Neutrophil (primary cell): ENCODE data around the gene USP14.

Source experiments
- H3K27ac ChIP-seq: fragments of 200-600 bp; sonication (generic); 2 replicates; pipeline ENCODE4 v1.5.1; 2016; ENCODE audit warnings: mild to moderate bottlenecking, moderate library complexity
- H3K27me3 ChIP-seq: fragments of 200-600 bp; sonication (generic); 2 replicates; pipeline ENCODE4 v1.6.0; 2016; ENCODE audit warnings: mild to moderate bottlenecking
- H3K36me3 ChIP-seq: fragments of 200-600 bp; sonication (generic); 2 replicates; pipeline ENCODE4 v1.5.1; 2017
- H3K4me1 ChIP-seq, 2 experiments: fragments of 200-600 bp in 1 of 2; sonication (generic) in 1 of 2; 1 replicate in 1 of 2; 2 replicates in 1 of 2; pipeline versions ENCODE4 v1.5.1 to v1.6.1; 2013 to 2016; ENCODE audit warnings: low read depth in 1 of 2, low read length in 1 of 2, mild to moderate bottlenecking in 1 of 2, moderate library complexity in 1 of 2; ENCODE audit not compliant: control insufficient read depth in 1 of 2, insufficient read depth in 1 of 2
- H3K4me3 ChIP-seq, 2 experiments: fragments of 200-600 bp in 1 of 2; sonication (generic) in 1 of 2; 1 replicate in 1 of 2; 2 replicates in 1 of 2; pipeline ENCODE4 v1.5.1; 2013 to 2016; ENCODE audit warnings: low read depth in 1 of 2, low read length in 1 of 2, mild to moderate bottlenecking in 1 of 2, moderate library complexity in 1 of 2
- H3K9me3 ChIP-seq: fragments of 200-600 bp; sonication (generic); 2 replicates; pipeline ENCODE4 v1.5.1; 2016
- TF ChIP-seq, protein P1 (sequence below): fragments of 200-600 bp; sonication (generic); IDR thresholded peaks from 2 replicates; pipeline ENCODE4 v1.5.1; 2016; ENCODE audit warnings: antibody characterized with exemption

USP14 gene

GRCh38 chr18:210075-210474, 51.7 kb downstream of the USP14 start:
- H3K36me3 ChIP-seq, result peaks cover 62% of the 10 kb centered on the region
- TF ChIP-seq, protein P1, sequence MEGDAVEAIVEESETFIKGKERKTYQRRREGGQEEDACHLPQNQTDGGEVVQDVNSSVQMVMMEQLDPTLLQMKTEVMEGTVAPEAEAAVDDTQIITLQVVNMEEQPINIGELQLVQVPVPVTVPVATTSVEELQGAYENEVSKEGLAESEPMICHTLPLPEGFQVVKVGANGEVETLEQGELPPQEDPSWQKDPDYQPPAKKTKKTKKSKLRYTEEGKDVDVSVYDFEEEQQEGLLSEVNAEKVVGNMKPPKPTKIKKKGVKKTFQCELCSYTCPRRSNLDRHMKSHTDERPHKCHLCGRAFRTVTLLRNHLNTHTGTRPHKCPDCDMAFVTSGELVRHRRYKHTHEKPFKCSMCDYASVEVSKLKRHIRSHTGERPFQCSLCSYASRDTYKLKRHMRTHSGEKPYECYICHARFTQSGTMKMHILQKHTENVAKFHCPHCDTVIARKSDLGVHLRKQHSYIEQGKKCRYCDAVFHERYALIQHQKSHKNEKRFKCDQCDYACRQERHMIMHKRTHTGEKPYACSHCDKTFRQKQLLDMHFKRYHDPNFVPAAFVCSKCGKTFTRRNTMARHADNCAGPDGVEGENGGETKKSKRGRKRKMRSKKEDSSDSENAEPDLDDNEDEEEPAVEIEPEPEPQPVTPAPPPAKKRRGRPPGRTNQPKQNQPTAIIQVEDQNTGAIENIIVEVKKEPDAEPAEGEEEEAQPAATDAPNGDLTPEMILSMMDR, result no peak

DNA sequence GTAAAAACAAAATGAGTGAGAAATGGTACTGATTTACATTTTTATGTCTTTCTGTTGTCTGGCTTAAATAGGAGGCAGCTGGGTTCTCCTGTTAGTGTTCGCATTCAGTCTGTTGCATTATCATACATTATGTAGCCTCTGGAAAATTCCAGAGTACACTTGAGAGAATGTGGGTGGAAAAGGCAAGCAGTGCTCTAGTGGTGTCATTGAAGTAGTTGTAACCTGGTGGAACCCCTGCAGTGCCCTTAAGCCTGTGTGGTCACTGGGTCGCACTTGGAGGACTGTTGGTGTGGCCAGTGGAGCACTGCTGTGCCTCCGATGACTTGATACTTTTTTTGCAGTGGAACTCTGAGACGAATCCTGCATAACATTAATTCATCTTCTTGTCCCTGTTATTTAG, 52.4 kb downstream of the USP14 start:
- H3K36me3 ChIP-seq, result peaks cover 62% of the 10 kb centered on the region
- H3K4me1 ChIP-seq, result no peaks in the 10 kb centered on the region
- H3K4me3 ChIP-seq, result no peak overlapping the region
- H3K9me3 ChIP-seq, result no peaks in the 10 kb centered on the region
- no peaks in the 10 kb centered on the region for H3K27me3 ChIP-seq
- TF ChIP-seq, protein P1, result no peak
- no peak overlapping the region for H3K27ac ChIP-seq

More at GRCh38 chr18:210075-210474, 51.7 kb downstream of the USP14 start:
- H3K4me3 ChIP-seq, result no peak overlapping the region
- no peaks in the 10 kb centered on the region for H3K27me3 ChIP-seq
- no peaks in the 10 kb centered on the region for H3K4me1 ChIP-seq
- no peaks in the 10 kb centered on the region for H3K9me3 ChIP-seq
- no peak overlapping the region for H3K27ac ChIP-seq

DNA sequence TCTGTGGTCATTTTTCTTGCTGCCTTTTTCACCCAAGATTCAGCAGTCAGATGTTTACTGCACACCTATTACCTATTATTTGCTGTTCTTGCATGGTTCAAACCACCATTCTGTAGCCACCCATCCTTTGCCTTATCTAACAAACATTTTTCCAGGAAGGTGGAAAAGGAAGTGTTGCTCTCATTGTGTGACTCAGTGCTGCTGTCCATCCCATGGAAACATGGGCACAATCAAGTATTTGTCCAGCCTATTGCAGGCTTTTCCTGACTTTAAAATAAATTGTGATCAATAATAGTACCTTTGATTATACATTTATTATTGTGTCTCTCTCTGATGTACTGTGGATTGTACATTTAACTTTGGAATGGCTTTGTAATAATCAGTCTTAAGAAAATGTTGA, 53.2 kb downstream of the USP14 start:
- TF ChIP-seq, protein P1, result no peak
- H3K4me3 ChIP-seq, result no peak overlapping the region
- H3K9me3 ChIP-seq, result no peaks in the 10 kb centered on the region
- no peak overlapping the region for H3K27ac ChIP-seq
- H3K36me3 ChIP-seq, result peaks cover 65% of the 10 kb centered on the region
- no peaks in the 10 kb centered on the region for H3K27me3 ChIP-seq
- H3K4me1 ChIP-seq, result no peaks in the 10 kb centered on the region

DNA sequence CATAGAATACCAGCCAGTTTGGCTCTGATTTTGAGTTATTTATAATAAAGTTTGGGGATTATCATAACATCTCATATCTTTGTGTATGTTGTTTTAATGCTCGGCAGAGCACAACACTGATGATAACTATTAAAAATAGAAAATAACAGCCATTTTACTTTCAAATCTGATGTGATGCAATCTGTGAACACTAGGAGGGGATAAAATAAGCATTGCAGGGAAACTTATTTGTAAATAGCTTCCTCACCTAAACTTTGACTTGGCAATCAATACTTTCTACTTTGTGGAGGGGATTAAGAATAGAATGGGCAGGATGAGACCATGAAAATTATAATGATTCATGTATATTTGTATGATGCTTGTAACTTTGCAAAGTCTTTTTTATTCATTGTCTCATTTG, 54.4 kb downstream of the USP14 start:
- H3K36me3 ChIP-seq, result peaks cover 75% of the 10 kb centered on the region

GRCh38 chr18:213505-213904, 55.1 kb downstream of the USP14 start:
- no peaks in the 10 kb centered on the region for H3K9me3 ChIP-seq
- no peak overlapping the region for H3K4me3 ChIP-seq
- H3K27me3 ChIP-seq, result no peaks in the 10 kb centered on the region
- no peak overlapping the region for H3K27ac ChIP-seq
- TF ChIP-seq, protein P1, result no peak
- H3K36me3 ChIP-seq, result peaks cover 82% of the 10 kb centered on the region
- no peaks in the 10 kb centered on the region for H3K4me1 ChIP-seq

More for the DNA sequence above, 54.4 kb downstream of the USP14 start:
- Histone ChIP-seq H3K27ac (no peak overlapping the region), H3K27me3 (no peaks in the 10 kb centered on the region), H3K4me3 (no peak overlapping the region), H3K4me1 (no peaks in the 10 kb centered on the region), H3K9me3 (no peaks in the 10 kb centered on the region)
- TF ChIP-seq, protein P1, result no peak

DNA sequence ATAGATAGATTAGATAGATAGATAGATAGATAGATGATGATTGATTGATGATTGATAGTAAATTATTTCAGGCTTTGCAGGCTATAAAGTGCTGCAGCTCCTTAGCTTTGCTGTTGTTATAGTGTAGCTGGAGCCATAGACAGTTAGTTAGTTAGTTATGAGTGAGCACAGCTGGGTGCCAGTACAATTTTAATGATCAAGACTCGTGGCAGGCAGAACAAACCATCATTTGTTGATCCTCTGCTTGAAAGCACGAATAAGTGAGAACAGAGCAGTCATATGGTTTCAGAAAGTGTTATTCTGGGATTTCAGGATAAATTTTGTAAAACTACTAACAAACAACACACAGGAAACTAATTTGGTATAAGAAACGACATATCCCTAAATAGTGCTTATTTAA, 55.6 kb downstream of the USP14 start:
- peaks cover 82% of the 10 kb centered on the region for H3K36me3 ChIP-seq
- TF ChIP-seq, protein P1, result no peak
- no peaks in the 10 kb centered on the region for H3K9me3 ChIP-seq
- H3K27ac ChIP-seq, result no peak overlapping the region
- no peak overlapping the region for H3K4me3 ChIP-seq
- no peaks in the 10 kb centered on the region for H3K4me1 ChIP-seq
- H3K27me3 ChIP-seq, result no peaks in the 10 kb centered on the region
